ENCODE results near the gene DUSP8.

The DUSP8 gene

DNA sequence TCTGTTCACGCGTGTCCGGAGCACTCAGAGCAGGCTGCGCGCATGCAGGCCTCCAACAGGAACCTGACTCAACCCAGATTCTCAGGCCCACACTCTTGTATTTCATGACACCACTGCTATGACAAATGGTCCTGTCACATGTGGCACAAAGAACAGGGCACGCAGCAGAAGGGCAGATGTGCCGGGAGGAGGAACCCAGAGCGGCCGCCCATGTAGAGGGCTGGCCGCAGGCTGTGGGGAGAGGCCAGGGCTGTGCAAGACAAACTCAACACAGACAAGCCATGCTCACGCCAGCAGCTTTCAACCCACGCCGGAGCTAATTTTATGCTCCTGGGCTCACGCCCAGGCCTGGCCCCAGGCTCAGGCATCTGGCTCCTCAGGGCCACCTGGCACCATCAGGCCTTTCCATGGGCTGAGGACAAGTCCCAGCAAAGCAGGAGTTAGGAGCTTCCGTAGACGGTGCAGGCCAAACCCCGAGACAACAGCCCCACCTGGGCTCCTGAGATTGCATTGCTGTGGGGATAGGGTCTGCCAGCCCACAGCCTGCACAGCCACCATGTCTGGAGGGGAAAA is 40.0 kb downstream of the DUSP8 start:
- no peak for DNase-seq (ENCODE audit: low spot score)

DNA sequence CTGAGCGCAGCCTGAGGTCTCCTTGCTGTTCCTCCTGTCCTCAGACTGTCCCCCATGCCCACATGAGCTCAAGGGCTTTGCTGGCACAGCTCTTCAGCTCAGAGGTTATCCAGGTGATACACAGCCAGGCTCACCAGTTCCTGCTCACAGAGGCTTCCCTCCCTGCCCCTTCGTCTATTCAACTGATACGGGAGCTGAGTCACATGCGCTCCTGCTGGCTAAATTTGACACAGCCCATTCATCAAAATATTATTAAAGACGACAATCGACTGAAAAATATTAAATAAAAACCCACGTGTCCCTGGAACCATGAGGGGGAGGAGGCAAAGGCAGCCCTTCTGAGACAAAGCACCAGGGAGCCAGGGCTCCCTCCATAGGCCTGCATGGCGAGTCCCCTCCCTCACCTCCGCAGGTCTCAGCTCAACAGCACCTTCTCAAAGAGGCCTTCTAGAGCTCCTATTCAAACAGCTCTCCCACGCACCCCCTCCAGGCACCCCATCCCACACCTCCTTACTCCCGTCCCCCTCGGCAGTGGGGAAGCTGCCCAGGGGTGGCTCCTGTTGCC is 40.5 kb downstream of the DUSP8 start:
- no peak for DNase-seq (ENCODE audit: low spot score)

DNA sequence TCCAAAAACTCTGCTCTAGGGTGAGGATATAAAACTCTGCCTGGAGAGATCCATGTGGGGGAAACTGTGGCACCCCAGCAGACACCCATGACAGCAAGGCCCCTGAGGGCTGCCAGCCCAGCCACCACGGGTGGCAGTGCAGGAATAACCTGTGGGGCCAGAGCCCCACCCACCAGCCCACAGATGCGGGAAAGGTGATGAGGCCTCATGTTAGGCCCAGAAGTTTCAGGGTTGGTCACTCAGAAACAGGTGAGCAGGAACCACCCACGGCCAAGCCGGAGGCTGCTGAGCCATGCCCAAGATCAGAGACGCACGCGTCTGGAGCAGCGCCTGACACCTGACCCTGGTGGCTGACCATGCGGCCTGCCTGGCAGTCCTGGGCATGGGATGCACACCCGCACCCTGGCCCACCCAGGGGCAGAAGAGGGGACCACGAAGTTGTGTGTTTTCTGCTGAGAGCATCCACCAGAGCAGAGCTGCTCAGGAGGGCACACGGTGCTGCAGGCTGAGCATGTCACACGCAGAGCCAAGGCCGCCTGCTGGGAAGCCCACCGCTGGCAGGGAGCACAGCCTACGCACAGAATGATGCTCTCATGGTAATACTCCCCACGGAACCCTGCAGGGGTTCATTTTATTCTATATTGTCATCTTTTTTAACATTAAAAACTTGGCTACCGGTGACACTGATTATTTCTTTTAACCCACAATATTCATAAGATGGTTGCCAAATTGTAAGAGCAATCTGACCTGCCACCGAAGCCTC is 41.2 kb downstream of the DUSP8 start:
- DNase-seq (ENCODE audit: low spot score), result no peak

DNA sequence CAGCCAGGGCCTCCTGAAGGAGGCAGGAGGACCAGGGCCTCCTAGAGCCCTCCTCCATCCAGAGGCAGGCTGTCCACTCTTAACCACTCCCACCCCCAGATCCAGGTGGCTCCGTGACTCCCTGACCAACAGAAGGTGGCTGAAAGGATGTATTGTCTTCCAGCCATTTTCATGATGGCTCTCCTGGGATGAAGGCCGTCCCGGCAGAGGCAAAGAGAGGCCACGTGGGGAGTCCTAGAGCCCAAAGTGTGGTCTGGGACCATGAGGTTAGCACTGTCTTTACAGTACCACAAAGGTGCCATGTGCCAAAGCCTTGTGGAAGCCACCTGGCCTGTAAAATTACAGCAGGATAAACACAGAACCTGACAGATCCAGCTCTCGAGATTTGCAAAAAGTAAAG is 42.3 kb downstream of the DUSP8 start:
- DNase-seq (ENCODE audit: low spot score), result no peak

DNA sequence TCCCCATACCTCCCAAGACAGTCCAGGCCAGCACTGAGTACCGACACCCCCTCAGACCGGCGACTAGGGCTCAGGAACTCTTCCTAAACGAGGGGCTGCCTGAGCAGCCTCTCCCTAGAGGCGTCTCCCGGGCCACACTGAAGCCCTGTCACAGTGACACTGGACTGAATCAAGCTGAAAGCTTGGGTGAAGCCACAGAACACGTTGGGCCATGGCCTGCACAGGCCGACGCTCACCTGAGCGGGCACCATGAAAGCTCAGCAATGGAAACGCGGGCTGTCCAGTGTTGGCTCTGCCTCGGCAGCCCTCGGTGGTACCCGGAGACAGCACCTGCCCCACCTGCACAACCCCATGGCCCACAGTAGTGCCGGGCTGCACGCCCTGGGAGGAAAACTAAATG is 42.8 kb downstream of the DUSP8 start:
- DNase-seq (ENCODE audit: low spot score), result no peak

DNA sequence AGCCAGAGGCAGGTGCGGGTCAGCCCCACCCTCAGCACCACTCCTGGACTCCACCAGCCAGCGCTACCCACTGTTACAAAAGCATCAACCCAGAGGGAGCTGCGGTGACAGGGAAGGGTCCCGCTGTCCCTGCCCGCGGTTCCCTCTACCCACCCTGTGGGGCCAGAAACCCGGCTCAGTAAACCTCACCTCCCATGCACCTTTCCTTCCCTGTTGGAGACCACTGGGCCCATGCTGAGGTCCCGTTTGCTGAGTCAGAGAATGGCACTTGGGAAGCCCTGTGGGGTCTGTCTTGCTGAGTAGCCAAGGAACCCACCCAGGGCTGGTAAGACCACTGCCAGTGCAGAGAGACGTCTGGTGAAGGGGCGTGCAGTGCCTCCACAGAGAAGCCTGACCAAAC is 43.4 kb downstream of the DUSP8 start:
- DNase-seq (ENCODE audit: low spot score), result no peak

DNA sequence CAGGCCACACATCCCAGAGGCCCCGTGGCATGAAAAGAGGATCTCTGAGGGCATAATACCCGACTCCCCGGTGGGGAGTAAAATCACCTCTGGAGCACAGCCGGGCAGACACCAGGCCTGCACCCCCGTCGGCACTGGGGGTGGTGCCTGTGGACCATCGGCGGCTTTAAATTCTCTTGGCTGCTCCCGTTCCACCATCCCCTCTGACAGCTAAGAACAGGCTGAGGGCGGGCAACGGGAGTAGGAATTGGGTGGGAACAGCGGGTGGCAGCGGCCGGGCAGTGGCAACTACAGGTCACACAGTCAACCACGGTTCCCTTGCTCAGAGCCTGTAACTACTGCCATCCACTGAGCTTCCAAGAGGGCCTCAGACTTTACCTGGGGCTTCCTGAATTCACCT is 45.3 kb downstream of the DUSP8 start:
- DNase-seq (ENCODE audit: low spot score), result no peak

DNA sequence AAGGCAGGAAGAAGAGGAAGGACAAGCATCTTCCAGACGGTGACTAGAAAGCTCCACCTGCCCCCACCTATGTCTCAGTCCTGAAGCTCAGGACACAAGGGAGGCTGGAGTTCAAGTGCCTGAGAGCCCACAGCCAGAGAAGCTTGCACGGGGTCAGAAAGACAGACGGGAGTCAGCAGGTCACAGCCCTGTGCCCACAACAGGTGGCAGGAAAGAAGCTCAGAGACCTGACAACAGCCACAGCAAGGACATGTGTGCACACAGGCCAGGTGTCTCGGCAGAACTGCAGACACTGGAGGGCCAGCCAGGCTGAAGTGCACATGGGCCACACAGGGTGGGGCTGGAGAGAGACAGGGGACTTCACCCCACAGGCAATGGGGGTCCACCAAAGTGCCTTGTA is 48.3 kb downstream of the DUSP8 start:
- DNase-seq (ENCODE audit: low spot score), result no peak

DNA sequence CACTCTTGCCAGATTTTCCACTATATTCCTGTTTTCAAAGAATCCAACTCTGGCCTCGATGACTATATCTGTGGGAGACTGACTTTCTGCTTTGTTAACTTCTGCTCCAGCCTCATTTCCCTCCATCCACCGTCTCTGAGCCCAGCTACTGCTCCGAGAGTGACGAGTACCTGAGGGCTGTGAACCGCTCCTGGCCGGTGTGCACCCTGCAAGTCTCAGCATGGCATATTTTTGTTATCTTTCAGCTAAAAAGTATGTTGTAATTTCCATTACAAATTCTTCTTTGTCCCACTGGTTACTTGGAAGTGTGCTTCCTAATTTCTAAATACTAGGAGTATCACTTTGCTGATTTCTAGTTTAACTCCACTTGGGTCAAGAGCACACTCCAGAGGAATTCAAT is 49.0 kb downstream of the DUSP8 start:
- DNase-seq (ENCODE audit: low spot score), result no peak

DNA sequence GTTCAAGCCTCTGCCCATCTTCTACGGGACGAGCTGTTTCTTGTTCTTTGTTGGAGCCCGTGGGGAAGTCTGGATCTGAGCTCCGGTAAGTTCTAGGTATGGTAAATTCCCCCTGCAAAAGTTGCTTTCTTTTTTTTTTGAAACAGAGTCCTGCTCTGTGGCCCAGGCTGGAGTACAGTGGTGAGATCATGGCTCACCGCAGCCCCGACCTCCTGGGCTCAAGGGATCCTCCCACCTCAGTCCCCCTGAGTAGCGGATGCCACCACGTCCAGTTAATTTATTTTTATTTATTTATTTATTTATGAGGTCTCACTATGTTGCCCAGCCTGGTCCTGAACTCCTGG is 50.0 kb downstream of the DUSP8 start:
- DNase-seq (ENCODE audit: low spot score), result no peak

DNA sequence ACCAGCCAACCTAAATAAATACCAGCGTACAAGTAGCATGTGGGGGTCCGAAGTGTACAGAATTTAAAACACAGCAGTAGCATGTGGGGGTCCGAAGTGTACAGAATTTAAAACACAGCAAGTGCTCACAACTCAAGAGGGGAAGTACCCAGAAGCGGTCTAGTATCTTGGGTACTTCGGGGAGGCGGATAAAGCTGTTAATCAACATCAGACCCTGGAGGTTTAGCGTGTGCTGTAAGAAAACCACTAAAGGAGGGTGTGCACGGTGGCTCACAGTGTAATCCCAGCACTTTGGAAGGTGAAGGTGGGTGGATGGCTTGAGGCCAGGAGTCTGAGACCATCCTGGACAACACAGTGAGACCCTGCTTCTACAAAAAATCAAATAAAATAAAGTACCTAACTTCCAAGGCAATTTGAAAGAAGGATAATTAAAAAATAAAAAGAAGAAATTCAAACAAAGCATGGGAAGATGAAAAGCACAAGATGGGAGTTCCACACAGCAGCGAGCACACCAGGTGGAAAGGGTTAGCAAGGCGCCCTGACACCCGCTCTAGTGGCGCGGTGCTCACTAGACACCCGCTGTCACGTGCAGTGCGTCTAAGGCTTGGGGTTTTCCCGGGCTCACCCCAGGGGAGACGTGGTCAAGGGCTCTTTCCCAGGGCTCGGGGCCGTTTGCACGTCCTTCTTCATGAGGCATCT is 50.5 kb downstream of the DUSP8 start:
- no peak for DNase-seq (ENCODE audit: low spot score)

DNA sequence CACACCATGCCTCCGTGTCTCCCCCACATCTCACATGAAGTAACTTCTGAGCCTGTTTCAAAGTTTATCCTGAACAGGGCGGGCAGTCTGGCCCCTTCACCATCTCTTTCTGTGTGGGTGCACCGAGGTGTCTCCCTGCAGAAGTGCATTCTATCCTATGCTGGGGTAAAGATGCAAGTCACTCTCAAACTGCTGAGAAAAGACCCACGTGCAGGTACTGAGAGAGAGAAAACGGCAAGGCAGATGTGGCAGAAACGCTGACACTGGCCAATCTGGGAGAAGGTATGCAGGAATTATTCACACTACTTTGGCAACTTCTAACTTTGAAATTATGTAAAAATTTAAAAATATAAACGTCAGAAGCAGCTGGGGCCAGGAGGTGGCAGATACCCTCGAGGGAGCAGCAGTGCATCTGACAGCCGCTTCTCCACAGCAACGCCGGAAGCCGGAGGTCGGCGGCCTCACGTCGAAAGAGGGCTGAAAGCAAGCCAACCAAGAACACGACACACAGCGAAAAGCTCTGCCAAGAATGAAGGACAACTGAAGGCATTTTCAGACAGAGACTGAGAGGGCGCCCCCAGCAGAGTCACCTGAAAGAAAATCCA is 51.3 kb downstream of the DUSP8 start:
- no peak for DNase-seq (ENCODE audit: low spot score)

DNA sequence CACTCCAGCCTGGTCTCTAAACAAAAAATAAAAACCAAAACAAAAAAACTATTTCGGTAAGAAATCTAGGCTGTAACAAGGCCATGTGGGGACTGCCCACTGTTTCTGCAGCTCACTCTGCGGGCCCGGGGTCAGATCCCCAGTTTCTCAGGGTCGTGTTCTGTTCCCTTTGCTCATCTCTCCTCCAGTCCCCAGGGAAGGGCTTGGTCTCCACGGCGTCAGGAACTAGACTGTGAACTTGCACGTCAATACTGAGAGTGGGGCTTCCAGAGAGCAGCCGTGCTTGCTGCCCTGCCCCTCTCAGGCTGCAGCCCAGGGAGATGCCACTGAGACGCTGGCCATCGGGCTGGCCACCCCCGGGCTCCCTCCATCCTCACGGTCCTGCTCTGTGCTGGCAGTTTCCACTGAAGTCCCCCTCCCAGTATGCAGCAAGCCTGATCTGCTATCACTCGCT is 51.8 kb downstream of the DUSP8 start:
- no peak for DNase-seq (ENCODE audit: low spot score)

DNA sequence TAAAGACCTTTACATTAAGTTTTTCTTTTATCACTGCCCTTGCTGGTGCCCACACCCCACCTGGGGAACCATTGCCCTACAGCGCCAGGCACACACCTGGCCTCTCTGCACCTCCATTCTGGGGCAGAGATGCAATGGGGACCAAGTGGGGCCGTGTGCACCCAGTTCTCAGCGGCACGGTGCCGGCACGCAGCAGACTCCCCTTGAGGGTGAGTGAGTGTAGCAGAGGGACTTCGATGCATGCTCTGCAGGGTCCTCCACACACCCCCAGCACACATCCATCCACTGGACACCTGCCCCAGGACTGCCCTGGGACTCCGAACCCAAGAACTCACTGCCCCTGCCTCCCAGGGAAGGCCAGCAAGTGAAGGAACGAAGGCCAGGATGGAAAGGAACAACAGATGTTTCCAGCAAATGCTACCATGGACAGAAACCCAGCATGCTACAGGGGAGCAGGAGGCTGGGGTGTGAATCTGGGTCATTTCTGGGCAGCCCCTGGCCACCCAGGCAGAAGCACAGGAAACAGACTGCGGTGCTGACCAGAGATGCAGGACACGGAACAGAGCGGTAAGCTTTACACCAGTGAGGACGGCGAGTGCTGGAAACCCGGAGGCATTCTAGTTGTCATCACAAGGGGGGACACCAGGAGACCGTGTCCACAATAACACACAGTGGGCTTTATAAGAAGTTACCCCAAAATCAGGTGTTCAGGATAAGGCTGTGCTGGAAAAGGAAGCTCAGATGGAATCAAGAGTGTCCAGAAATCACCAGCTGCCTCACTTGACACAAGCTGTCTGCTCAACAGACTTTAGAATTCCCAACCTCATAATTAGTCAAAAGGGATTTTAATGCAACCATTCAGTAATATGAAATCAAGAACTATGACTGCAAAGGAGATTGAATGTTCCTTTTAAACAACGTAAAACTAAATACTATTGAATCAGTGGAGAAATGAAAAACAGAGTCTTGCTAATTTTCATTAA is 52.8 kb downstream of the DUSP8 start:
- DNase-seq (ENCODE audit: low spot score), result no peak

DNA sequence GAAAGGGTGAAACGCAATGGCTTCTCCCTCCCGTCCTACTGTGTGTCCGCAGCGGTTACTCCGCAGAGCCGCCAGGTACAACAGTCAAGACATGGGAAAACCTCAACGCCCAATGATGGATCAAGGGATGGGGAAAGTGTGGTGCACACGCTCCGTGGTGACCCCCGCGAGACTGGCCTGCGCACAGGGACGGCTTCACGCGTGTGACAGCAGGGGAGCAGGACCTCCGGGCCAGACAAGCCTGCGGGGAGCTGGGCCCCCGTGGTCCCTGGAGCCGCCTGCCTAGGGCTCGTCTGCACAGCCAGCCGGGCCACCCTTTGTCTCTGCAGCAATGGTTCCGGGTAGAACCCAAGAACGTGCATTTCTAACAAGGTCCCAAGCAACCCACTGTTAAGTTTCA is 53.8 kb downstream of the DUSP8 start:
- no peak for DNase-seq (ENCODE audit: low spot score)

DNA sequence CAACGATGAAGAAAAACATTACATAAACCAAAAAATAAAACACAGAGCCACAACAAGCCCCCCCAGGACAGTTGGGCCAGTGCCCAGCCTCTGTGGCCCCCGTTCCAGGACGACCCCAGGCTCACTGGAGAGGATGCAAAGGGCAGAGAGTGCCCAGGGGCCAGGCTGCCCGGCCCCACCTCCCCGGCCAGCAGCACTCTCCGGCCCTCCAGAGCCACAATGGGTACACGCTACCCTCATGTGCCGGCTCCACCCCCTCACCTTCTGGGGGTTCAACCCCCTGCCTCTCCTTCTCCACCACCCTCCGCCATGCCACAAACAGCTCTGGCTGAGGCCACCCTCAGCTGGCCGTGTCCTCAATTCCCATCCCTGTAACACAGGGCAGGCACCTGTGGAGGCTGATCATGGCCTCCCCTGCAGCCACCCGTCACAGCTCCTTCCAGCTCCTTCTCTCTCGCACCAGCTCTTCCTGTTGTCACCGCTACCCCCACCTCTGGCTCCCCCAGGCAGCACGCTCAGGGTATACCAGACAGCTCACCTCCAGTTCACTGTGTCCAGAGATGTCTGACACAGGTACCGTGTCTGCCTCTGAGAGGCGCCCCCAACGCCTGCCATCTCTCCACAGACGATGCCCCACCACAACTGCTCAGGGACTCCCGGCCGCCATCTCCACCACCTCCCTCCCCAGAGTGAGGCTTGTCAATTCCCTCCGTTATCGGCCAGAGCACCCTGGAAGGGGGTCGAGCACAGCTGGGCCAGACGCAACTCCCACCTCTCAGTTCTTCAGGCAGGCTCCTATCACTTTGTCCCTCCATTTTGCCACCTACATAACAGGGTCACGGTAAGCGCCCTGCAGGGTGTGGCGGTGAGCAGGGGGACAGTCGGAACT is 54.7 kb downstream of the DUSP8 start:
- DNase-seq (ENCODE audit: low spot score), result no peak

DNA sequence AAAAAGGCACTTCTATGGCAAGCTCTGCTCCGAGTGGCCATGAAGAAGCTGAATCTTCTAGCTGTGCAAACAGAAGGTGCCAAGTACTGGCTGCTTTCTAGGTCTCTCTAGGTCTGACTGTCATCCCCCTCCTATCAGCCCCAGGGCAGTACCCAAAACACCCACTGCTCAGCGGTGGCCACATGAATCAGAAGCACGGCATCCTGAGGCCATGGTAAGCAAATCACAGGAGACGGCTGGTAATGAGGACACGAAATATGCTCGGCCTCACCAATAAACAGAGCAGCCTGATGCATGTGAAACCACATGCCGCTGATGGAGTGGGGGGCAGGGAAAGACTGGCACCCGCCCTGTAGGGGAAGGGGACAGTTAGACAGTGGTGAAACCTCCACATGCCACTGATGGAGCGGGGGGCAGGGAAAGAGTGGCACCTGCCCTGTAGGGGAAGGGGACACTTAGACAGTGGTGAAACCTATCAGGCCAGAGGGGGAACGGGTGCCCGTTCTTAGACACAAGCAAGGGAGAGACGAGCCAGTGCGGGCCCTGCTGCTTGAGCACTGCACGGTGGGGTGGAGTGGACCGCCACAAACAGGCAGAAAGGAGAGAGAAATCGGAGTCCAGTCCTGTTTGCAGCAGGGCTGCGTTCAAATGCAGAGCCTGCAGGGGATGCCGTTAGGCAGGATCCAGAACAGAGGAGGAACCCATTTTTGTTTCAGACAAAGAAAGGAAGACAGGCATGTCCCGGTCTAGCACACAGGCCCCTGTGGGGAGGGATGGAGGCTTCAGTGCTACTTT is 55.6 kb downstream of the DUSP8 start:
- DNase-seq (ENCODE audit: low spot score), result peak; percentile 11

DNA sequence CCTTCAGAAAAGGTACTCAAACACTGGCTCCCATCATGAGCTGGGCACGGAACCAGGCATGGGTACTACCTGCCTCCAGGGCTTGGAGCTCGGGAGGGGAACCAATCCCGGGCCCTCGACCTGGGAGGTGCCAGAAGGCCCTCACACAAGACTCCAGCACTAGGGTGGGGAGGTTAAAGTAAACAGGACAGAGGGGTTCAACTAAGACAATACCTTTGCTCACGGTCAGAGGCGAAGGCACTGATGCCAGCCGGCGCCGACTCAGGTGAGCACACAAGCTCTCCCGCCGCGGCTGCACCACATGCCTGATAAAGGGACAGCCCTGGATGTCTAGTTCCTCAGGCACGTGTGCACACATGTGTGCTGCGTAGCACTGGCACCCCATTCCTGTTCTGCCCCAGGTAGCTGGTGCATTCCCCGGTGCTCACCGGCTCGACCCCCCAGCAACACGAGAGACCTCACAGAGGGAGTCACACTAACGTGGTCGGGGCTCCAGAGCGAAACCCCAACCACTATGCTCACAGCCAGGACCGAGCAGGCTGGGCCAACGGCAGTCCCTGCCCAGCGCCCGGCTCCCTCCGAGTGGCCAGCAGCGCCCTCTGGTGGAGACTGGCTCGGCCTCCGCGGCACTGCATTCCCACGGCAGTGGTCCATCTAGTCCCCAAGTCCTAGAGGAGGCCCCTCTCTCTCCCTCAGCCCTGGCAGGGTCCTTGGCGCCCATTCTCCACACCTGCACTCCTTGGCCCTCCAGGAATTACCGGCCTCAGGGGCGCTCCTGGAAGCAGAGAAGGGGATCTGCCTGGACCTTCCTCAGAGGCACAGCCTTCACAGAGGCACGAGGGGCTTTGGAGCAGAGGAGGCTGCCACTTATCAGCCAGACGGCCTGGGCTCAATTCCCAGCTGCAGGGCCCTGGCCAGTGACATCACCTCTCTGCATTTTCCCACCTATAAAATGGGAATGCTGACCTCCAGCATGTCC is 56.7 kb downstream of the DUSP8 start:
- DNase-seq (ENCODE audit: low spot score), result peak; percentile 64
